ENCODE results near the gene DST. TPM values are rescaled to one million over a fixed set of nuclear protein-coding genes. Genes with fewer than 3 reads are reported as not detected.

Gene DST
- polyA plus RNA-seq, 3 donors = 1.1 to 7.4 (median 3.2) TPM

DNA sequence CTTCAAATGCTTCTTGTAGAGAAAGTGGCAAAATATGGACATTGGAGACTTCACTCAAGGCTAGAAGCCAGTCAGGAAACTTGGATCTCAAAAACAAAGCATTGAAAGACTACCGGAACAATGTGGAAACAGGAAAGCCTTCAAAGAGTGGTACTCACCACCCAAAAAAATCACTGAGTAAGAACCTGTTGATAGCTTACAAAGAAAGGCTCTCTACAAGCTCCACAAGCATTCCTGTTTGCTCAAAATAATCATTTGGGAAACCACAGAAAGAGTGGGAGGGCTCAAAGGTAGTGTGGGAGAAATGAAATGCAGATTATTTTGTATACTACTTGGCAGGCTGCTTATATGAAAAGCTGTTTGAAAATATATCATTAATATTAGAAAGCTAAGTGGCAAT is 9.5 kb upstream of the DST start:
- intact Hi-C loops (cut with micrococcal nuclease) = no loop called here
- H2AFZ ChIP-seq (ENCODE audit: insufficient read depth, low read depth, low read length, poor library complexity, severe bottlenecking) = no peak overlapping the region
- Mint-ChIP-seq H3K4me3 (no peak overlapping the region), H3K27ac (no peak overlapping the region), H3K27me3 (ENCODE audit: low read depth in 3 of 3) (no peaks in the 10 kb centered on the region), H3K36me3 (peaks cover 0 to under 1% of the 10 kb centered on the region in 2 donors), H3K9me3 (no peaks in the 10 kb centered on the region), H3K4me1 (peaks cover 4% of the 10 kb centered on the region)
- H3K79me2 ChIP-seq (ENCODE audit: insufficient read depth, low read length) = no peaks in the 10 kb centered on the region
- H3K9ac ChIP-seq (ENCODE audit: insufficient read depth, low read length, poor library complexity, severe bottlenecking) = no peak overlapping the region
- H3K4me3 ChIP-seq (replicated peaks in 1 of 3; ENCODE audit: low read depth in 2 of 3, low read length in 3 of 3) = no peak overlapping the region
- H3K36me3 ChIP-seq (replicated peaks in 1 of 2; ENCODE audit: control insufficient read depth in 1 of 2, insufficient read depth in 2 of 2, low read length in 2 of 2) = no peaks in the 10 kb centered on the region
- no peak overlapping the region for H3K27ac ChIP-seq (ENCODE audit: low read depth in 1 of 2, low read length in 2 of 2)
- no peak overlapping the region for H3K4me2 ChIP-seq (replicated peaks; ENCODE audit: extremely low read depth, low read length, poor library complexity, severe bottlenecking)
- 57% methylated on average over 1 of the region's 1 CpG for WGBS (ENCODE audit: insufficient coverage)
- no peaks in the 10 kb centered on the region for H3K9me3 ChIP-seq (replicated peaks in 1 of 2; ENCODE audit: control insufficient read depth in 1 of 2, insufficient read depth in 1 of 2, low read length in 2 of 2)
- peaks cover 0 to 3% of the 10 kb centered on the region in 2 donors for H3K4me1 ChIP-seq (ENCODE audit: control insufficient read depth in 1 of 2, insufficient read depth in 2 of 2, low read length in 2 of 2)
- no peaks in the 10 kb centered on the region for H3K27me3 ChIP-seq (ENCODE audit: control insufficient read depth in 2 of 2, insufficient read depth in 2 of 2, low read length in 2 of 2)
- DNase-seq = no peak
- no peaks in the 10 kb centered on the region for H4K20me1 ChIP-seq (ENCODE audit: insufficient read depth, low read length)
- TF ChIP-seq, protein P1, sequence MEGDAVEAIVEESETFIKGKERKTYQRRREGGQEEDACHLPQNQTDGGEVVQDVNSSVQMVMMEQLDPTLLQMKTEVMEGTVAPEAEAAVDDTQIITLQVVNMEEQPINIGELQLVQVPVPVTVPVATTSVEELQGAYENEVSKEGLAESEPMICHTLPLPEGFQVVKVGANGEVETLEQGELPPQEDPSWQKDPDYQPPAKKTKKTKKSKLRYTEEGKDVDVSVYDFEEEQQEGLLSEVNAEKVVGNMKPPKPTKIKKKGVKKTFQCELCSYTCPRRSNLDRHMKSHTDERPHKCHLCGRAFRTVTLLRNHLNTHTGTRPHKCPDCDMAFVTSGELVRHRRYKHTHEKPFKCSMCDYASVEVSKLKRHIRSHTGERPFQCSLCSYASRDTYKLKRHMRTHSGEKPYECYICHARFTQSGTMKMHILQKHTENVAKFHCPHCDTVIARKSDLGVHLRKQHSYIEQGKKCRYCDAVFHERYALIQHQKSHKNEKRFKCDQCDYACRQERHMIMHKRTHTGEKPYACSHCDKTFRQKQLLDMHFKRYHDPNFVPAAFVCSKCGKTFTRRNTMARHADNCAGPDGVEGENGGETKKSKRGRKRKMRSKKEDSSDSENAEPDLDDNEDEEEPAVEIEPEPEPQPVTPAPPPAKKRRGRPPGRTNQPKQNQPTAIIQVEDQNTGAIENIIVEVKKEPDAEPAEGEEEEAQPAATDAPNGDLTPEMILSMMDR (IDR thresholded peaks at IDR 0.05) = no peak

DNA sequence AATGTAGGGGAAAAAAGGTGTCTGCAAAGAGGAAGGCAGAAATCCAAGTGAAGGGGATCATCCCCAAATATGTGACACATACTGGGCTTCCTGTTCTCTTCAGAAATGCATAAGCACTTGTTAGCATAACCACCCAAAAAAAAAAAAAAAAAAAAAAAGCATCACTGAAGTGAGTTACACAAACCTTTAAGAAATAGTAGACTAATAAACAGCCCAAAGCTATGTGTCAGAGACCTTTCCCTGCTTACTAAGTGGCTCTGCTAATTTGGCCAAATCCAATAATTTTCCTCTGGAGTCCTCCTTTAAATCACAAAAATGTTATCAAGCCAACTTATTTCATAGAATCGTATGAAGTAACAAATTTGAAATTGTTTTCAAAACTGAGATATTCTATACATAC is 7.5 kb upstream of the DST start:
- H3K27me3 ChIP-seq (ENCODE audit: control insufficient read depth in 2 of 2, insufficient read depth in 2 of 2, low read length in 2 of 2) = no peaks in the 10 kb centered on the region
- WGBS (ENCODE audit: insufficient coverage) = no CpG with 5 or more reads among the region's 1 CpG
- no peak for DNase-seq
- H3K4me3 ChIP-seq (replicated peaks in 1 of 3; ENCODE audit: low read depth in 2 of 3, low read length in 3 of 3) = no peak overlapping the region
- no peaks in the 10 kb centered on the region for H3K4me1 ChIP-seq (ENCODE audit: control insufficient read depth in 1 of 2, insufficient read depth in 2 of 2, low read length in 2 of 2)
- H3K79me2 ChIP-seq (ENCODE audit: insufficient read depth, low read length) = no peaks in the 10 kb centered on the region
- Mint-ChIP-seq H3K9me3 (no peaks in the 10 kb centered on the region), H3K4me3 (no peak overlapping the region), H3K36me3 (peaks cover 3 to 5% of the 10 kb centered on the region in 2 donors), H3K4me1 (no peaks in the 10 kb centered on the region), H3K27me3 (ENCODE audit: low read depth in 3 of 3) (no peaks in the 10 kb centered on the region), H3K27ac (no peak overlapping the region)
- H2AFZ ChIP-seq (ENCODE audit: insufficient read depth, low read depth, low read length, poor library complexity, severe bottlenecking) = no peak overlapping the region
- no peak overlapping the region for H3K9ac ChIP-seq (ENCODE audit: insufficient read depth, low read length, poor library complexity, severe bottlenecking)
- H3K9me3 ChIP-seq (replicated peaks in 1 of 2; ENCODE audit: control insufficient read depth in 1 of 2, insufficient read depth in 1 of 2, low read length in 2 of 2) = no peaks in the 10 kb centered on the region
- TF ChIP-seq, protein P1 (IDR thresholded peaks at IDR 0.05) = no peak
- intact Hi-C loops (cut with micrococcal nuclease) = no loop called here
- no peak overlapping the region for H3K4me2 ChIP-seq (replicated peaks; ENCODE audit: extremely low read depth, low read length, poor library complexity, severe bottlenecking)
- H3K27ac ChIP-seq (ENCODE audit: low read depth in 1 of 2, low read length in 2 of 2) = no peak overlapping the region
- H4K20me1 ChIP-seq (ENCODE audit: insufficient read depth, low read length) = no peaks in the 10 kb centered on the region
- H3K36me3 ChIP-seq (replicated peaks in 1 of 2; ENCODE audit: control insufficient read depth in 1 of 2, insufficient read depth in 2 of 2, low read length in 2 of 2) = no peaks in the 10 kb centered on the region

All from CD14-positive monocyte (primary cell).